Measurements from ENCODE around the gene COL19A1. TPM values are rescaled to one million over a fixed set of nuclear protein-coding genes. Genes with fewer than 3 reads are reported as not detected.

Gene COL19A1
- total and polyA plus RNA-seq, 2 of the 13 experiments (the other 11 are each of a cell fraction or from before 2014, with no cell fraction given): not detected

- Histone ChIP-seq H3K9me3 (ENCODE audit: low read length) (no peaks in the 10 kb centered on the region), H2AFZ (ENCODE audit: low read length) (no peak overlapping the region), H3K27me3 (ENCODE audit: control insufficient read depth in 1 of 2, insufficient read depth in 2 of 2, low read length in 2 of 2) (no peaks in the 10 kb centered on the region), H3K9ac (ENCODE audit: insufficient read depth, low read depth, low read length) (no peak overlapping the region), H3K4me1 (ENCODE audit: insufficient read depth, low read length) (no peaks in the 10 kb centered on the region), H3K79me2 (ENCODE audit: insufficient read depth, low read length) (no peaks in the 10 kb centered on the region), H4K20me1 (ENCODE audit: insufficient read depth, low read length) (no peaks in the 10 kb centered on the region), H3K4me2 (ENCODE audit: low read depth, low read length) (no peak overlapping the region), H3K4me3 (replicated peaks in 1 of 3; ENCODE audit: insufficient read depth in 1 of 3, low read depth in 2 of 3, low read length in 3 of 3) (no peak overlapping the region), H3K27ac (ENCODE audit: extremely low read length, insufficient read depth, low read length) (no peak overlapping the region), H3K36me3 (replicated peaks in 1 of 2; ENCODE audit: control insufficient read depth in 1 of 2, insufficient read depth in 2 of 2, low read length in 2 of 2) (no peaks in the 10 kb centered on the region)
- 6% methylated on average over 9 of the region's 10 CpGs for WGBS (ENCODE audit: low lambda C conversion rate)
- in situ Hi-C loops (cut with HindIII; ENCODE audit: extremely low pct_ligation_motif_present, low pct_unique_long_range_greater_than_20kb): no loop called here
- ATAC-seq (no peak), DNase-seq (ENCODE audit: low spot score) (no peak), FAIRE-seq (no peak)
- intact Hi-C loops (cut with micrococcal nuclease; ENCODE audit: unreplicated experiment): no loop called here
- ChIA-PET CTCF (ENCODE audit: low intra/inter-chr PET ratio, low total read pairs) (no interaction called here), POLR2A (no interaction called here)
- no TSS peak for BruUV-seq (replicated peaks)
- no peak for TF ChIP-seq ZNF124 (CRISPR knock-in tag; IDR thresholded peaks at IDR 0.05)
- no peak for TF ChIP-seq ZNF256 (CRISPR knock-in tag; conservative IDR thresholded peaks at IDR 0.05)
- no peak for TF ChIP-seq THAP8 (CRISPR knock-in tag; IDR thresholded peaks at IDR 0.05; ENCODE audit: borderline replicate concordance)
- peak; percentile 59 for TF ChIP-seq NFE2L2 (IDR thresholded peaks at IDR 0.05; ENCODE audit: low read length)
Observed at GRCh38 chr6:70135219-70136160, 269.1 kb downstream of the COL19A1 start.

DNA sequence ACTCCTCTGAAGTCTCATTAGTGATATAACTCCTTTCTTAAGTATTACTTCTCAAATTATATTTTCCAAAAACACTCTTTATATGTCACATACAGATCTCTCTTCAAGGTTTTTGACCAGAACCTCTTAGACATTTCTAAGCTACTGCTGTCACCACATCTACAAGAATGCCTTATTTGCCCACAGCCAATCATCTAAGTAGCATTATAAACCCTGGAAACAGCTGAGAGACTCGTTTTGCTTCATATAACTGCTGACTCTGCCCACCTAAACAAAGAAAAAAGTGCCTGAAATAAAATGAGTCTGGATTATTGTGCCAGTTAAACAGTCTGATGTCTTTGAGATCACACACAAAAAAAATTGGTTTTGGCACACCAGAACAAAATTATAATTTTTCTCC lies 270.6 kb downstream of the COL19A1 start:
- Histone ChIP-seq H2AFZ (ENCODE audit: low read length) (no peak overlapping the region), H3K9me3 (ENCODE audit: low read length) (no peaks in the 10 kb centered on the region), H3K27ac (ENCODE audit: extremely low read length, insufficient read depth, low read length) (no peak overlapping the region), H3K4me3 (replicated peaks in 1 of 3; ENCODE audit: insufficient read depth in 1 of 3, low read depth in 2 of 3, low read length in 3 of 3) (no peak overlapping the region), H3K79me2 (ENCODE audit: insufficient read depth, low read length) (no peaks in the 10 kb centered on the region), H3K36me3 (replicated peaks in 1 of 2; ENCODE audit: control insufficient read depth in 1 of 2, insufficient read depth in 2 of 2, low read length in 2 of 2) (no peaks in the 10 kb centered on the region), H3K4me1 (ENCODE audit: insufficient read depth, low read length) (no peaks in the 10 kb centered on the region), H3K9ac (ENCODE audit: insufficient read depth, low read depth, low read length) (no peak overlapping the region), H4K20me1 (ENCODE audit: insufficient read depth, low read length) (no peaks in the 10 kb centered on the region), H3K4me2 (ENCODE audit: low read depth, low read length) (no peak overlapping the region), H3K27me3 (ENCODE audit: control insufficient read depth in 1 of 2, insufficient read depth in 2 of 2, low read length in 2 of 2) (no peaks in the 10 kb centered on the region)
- ChIA-PET POLR2A (no interaction called here), CTCF (ENCODE audit: low intra/inter-chr PET ratio, low total read pairs) (no interaction called here)
- FAIRE-seq (no peak), DNase-seq (ENCODE audit: low spot score) (no peak), ATAC-seq (no peak)
- intact Hi-C loops (cut with micrococcal nuclease; ENCODE audit: unreplicated experiment): no loop called here
- no TSS peak for BruUV-seq (replicated peaks)
- in situ Hi-C loops (cut with HindIII; ENCODE audit: extremely low pct_ligation_motif_present, low pct_unique_long_range_greater_than_20kb): no loop called here
- 4% methylated on average over 1 of the region's 1 CpG for WGBS (ENCODE audit: low lambda C conversion rate)
- no peak for TF ChIP-seq SIN3B (IDR thresholded peaks at IDR 0.05; ENCODE audit: low read length)
- TF ChIP-seq ZNF331 (CRISPR knock-in tag; IDR thresholded peaks at IDR 0.05): no peak
- TF ChIP-seq HOXA9 (CRISPR knock-in tag; IDR thresholded peaks at IDR 0.05; ENCODE audit: borderline replicate concordance): no peak
- TF ChIP-seq ZNF703 (CRISPR knock-in tag; IDR thresholded peaks at IDR 0.05; ENCODE audit: borderline replicate concordance): no peak
- TF ChIP-seq UBTF (CRISPR knock-in tag; IDR thresholded peaks at IDR 0.05): no peak
- no peak for TF ChIP-seq NR3C1 (CRISPR knock-in tag; IDR thresholded peaks at IDR 0.05)
- no peak for TF ChIP-seq SUZ12 (IDR thresholded peaks at IDR 0.05; ENCODE audit: low read depth, low read length)
- TF ChIP-seq, protein P1, sequence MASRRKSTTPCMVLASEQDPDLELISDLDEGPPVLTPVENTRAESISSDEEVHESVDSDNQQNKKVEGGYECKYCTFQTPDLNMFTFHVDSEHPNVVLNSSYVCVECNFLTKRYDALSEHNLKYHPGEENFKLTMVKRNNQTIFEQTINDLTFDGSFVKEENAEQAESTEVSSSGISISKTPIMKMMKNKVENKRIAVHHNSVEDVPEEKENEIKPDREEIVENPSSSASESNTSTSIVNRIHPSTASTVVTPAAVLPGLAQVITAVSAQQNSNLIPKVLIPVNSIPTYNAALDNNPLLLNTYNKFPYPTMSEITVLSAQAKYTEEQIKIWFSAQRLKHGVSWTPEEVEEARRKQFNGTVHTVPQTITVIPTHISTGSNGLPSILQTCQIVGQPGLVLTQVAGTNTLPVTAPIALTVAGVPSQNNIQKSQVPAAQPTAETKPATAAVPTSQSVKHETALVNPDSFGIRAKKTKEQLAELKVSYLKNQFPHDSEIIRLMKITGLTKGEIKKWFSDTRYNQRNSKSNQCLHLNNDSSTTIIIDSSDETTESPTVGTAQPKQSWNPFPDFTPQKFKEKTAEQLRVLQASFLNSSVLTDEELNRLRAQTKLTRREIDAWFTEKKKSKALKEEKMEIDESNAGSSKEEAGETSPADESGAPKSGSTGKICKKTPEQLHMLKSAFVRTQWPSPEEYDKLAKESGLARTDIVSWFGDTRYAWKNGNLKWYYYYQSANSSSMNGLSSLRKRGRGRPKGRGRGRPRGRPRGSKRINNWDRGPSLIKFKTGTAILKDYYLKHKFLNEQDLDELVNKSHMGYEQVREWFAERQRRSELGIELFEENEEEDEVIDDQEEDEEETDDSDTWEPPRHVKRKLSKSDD (CRISPR knock-in tag; IDR thresholded peaks at IDR 0.05; ENCODE audit: low read depth): no peak
